Measurements from ENCODE around the gene TNFAIP8L3.

Gene TNFAIP8L3

GRCh38 chr15:51117270-51117669 is 22.6 kb upstream of the TNFAIP8L3 start:
- no peak for DNase-seq

DNA sequence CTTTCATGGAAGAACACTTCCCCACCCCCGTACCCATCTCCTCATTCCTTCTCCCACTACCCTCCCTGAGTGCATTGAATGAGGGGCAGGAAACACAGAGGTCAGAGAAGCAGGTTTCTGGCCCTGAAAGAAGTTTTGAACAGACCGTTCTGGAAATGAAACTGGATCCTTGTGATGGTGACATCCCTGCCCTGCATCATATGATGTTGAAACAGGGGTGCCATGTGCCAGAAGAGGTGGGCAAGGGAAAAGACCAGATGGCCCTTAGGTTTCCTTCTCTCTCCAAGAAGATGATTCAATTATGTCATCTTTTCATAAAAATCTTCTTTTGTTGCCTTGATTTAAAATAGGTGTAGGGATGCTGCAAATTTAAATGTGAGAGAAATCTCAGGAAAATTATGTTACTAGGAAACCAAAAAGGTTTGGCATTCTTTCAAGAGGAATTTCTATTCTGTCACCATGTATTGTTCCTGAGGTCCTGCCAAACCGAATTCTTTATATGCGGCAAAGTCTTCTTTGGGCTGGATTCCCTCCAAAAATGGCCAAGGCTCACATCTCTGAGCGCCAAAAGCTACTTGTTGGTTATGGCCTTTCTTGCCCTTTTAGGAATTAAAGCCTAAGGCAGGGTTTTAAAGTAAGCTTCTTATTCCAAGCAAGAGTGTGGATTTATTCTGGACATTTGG is 19.9 kb upstream of the TNFAIP8L3 start:
- peak in 1 of 58 donors; percentile 20 for DNase-seq

- no peak for DNase-seq
These were observed 17.4 kb upstream of the TNFAIP8L3 start for GRCh38 chr15:51112078-51112477.

GRCh38 chr15:51111061-51111460 is 16.4 kb upstream of the TNFAIP8L3 start:
- peak in 1 of 58 donors; percentile 9 for DNase-seq

DNA sequence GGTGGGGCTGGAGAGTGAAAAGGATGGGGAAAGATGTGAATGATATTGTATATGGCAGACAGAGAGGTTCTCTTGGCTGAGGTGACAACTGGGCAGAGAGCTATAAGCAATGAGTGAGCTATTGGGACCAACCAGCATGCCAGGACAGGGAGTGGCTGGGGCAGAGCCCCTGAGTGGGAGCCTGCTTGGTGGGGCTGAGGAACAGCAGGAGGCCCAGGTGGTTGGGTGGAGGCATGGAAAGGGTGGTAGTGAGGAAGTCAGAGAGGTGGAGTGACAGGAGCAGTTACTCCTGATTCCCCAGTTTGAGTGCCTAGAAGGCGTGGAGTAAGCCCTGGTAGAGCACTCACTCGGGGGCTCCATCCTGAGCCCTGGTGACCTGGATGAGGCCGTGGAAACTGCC is 15.5 kb upstream of the TNFAIP8L3 start:
- DNase-seq, result no peak

DNA sequence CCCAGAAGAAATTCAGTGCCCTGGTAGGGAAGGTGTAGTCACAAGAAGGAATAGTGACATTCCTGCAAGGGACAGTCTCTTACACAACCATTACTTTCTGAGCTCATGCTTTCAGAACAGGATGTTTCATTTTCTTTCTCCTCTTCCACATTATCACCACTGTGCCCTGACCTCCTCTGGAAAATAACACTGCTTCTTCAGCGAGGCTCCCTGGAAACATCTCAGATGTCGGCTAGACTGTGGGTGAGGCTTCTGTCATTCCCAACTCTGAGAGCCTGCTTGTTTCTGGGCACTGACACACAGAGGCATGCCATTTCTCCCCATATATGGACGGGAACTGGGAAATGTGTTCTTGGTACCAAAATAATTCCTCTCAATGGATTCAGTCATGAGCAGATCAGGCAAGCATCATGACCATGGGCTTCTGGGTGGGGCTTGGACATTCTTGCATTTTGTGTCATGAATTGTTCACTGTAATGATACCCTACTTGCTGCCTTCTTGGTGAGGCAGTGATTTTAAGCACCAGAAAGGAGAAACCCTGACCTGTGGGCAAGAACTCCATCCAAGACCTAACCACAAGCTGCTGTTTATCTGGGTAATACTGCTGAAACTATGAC is 14.3 kb upstream of the TNFAIP8L3 start:
- DNase-seq, result no peak

GRCh38 chr15:51107612-51108011 is 12.9 kb upstream of the TNFAIP8L3 start:
- DNase-seq, result peak in 2 of 58 donors; percentile 14 to 17

DNA sequence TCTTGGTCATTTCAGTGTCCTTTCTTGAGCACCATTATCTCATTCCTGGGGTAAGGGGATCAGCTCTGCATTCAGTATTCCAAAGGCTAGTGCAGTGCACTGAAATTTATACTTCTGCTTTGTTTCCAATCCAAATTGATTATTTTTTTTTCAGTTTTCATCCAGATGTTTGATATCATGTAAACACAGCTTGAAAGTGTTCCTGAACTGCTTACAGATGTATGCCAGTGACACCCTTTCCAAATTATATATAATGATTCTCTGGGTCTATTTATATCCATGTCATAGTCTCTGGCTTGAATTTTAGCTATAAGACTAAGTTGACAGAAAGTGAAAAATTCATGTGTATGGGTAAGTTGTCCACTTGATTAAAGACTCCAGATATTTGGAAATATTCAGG is 11.8 kb upstream of the TNFAIP8L3 start:
- DNase-seq, result no peak

- DNase-seq, result no peak
These were observed 10.8 kb upstream of the TNFAIP8L3 start for GRCh38 chr15:51105430-51106016.

GRCh38 chr15:51104512-51104911 is 9.8 kb upstream of the TNFAIP8L3 start:
- DNase-seq, result no peak

- no peak for DNase-seq
These were observed 8.6 kb upstream of the TNFAIP8L3 start for GRCh38 chr15:51103330-51103729.

DNA sequence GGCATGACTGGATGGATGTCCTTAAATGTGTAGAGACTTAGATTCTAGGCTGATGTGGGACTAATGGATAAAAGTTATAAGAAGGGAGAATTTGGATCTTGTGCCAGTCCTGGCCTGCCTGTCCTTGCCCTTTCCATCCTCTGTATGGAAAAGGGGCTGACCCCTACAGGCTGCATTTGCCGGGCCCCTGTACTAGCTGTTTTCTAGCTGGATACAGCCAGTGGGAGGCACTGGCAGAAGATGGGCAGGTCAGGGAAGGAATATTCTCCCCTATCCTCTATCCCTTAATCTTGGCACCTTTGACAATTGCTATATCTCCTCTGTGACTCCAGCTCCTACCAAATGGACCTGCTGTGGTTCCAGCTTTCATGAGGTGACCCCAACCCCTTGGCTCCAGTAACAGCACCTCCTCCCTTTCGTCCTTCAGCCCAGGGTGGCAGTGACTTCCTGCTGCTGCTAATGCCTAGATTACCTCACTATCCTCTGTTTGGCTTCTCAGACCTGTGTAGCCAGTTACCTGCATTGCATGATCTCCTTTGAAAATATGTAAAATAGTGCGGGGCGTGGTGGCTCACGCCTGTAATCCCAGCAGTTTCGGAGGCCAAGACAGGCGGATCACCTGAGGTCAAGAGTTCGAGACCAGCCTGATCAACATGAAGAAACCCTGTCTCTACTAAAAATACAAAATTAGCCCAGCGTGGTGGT is 6.2 kb upstream of the TNFAIP8L3 start:
- DNase-seq, result no peak

DNA sequence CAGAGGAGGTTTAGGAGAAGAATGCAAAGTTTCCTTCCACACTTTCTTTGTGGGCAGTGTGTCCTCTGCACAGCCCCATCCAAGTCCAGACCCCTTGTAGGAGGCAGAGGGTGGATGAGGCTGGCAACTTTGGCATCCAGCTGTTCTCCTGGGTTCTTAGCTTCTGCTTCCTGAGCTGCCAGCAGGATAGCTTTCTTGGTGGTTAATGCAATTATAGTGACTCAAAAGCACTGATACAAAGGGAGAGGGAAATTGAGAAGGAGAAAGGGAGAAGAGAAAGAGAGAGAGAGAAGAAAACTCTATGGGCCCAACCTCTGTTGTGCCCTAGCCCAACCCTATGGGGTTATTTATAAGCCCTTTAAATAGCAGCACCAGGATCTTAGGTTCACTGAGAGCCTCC is 4.5 kb upstream of the TNFAIP8L3 start:
- DNase-seq, result no peak

DNA sequence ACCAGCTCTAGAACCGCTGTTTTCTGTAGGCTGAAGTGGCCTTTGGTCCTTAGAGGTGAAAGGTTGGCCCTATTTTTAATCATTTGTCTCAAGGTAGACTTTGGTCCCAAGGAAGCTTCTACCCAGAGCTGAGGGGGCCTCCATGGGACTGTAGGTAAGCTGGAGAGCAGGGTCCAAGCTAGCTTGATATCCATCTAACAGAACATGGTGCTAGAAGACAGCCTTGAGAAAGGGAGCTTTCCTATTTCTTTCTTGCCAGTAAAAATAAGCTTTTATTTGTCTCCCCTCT is 3.6 kb upstream of the TNFAIP8L3 start:
- DNase-seq, result no peak

GRCh38 chr15:51097553-51098330 is 3.0 kb upstream of the TNFAIP8L3 start:
- peak in 1 of 58 donors; percentile 31 for DNase-seq

- no peak for DNase-seq
These were observed 2.3 kb upstream of the TNFAIP8L3 start for GRCh38 chr15:51096976-51097375.

- no peak for DNase-seq
These were observed 1.1 kb upstream of the TNFAIP8L3 start for GRCh38 chr15:51095681-51096331.

DNA sequence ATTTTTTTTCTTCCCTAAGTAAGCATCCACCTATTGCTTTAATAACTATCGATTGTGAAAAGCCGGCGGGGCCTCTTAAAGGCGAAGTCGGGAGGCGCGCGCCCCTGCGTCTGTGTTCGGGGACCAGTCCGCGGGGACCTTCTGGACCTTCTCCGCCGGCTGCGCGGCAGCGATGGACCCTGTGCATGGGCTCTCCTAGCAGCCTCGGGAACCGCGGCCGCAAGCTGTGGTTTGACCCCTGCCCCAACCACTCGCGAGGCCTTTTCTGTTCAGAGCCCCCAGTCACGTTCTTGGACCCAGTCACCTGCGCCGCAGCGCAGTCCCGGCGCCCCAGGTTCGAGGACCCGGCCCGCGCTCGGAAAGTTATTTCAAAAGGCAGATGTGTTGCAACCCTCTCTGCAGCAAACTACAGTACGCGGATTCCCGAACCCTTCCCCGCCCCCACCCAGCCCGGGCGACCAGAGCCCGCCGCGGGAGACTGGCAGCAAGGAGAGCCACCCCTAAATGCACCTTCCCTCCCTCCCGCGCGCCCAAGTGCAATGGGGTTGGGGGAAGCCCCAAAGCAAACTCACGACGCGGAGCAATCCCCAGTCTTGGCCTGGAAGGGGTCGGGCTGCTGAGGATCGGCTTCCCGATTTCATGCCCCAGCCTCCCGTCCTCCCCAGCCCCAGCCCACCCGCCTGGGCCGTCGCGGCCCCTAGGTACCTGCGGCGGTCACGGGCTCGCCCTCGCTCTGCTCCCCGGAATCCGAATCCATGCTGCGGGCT is 684 bp downstream of the TNFAIP8L3 start:
- peak in 16 of 58 donors; percentile 16 to 37 (median 24) for DNase-seq

- DNase-seq, result peak in 3 of 58 donors; percentile 19 to 32 (median 22)
These were observed 1.2 kb downstream of the TNFAIP8L3 start for GRCh38 chr15:51093488-51093838.

- DNase-seq, result no peak
These were observed 2.1 kb downstream of the TNFAIP8L3 start for GRCh38 chr15:51092480-51093040.

All from anterior cingulate cortex (tissue), 58 donors.